Right lung (tissue), 5 donors: ENCODE results near the gene RFTN1. TPM values are rescaled to one million over a fixed set of nuclear protein-coding genes. Genes with fewer than 3 reads are reported as not detected.

ENCODE experiments used
- DNase-seq, 2 donors: peaks; one replicate each; pipeline ENCODE4 v3.0.0-alpha.2; 2013
- polyA plus RNA-seq, 5 donors: library from polyadenylated mRNA; unstranded; fragments of 120-200 nt; gene quantifications; one replicate each; pipeline versions ENCODE4 v1.2.1 to v1.2.3, GENCODE V29; 2013; ENCODE audit warnings: inconsistent platforms in 1 of 5, low replicate concordance in 1 of 5; ENCODE audit not compliant: insufficient read length in 5 of 5, insufficient read depth in 1 of 5

RFTN1 gene
- polyA plus RNA-seq, 5 donors: 57.8 to 77.2 (median 65.3) TPM

GRCh38 chr3:16363636-16364035, 149.9 kb downstream of the RFTN1 start:
- DNase-seq: no peak

- no peak for DNase-seq
Measured at GRCh38 chr3:16362770-16363169, 150.7 kb downstream of the RFTN1 start.

GRCh38 chr3:16361087-16361486, 152.4 kb downstream of the RFTN1 start:
- no peak for DNase-seq

- no peak for DNase-seq
Measured at GRCh38 chr3:16359331-16359730, 154.2 kb downstream of the RFTN1 start.

GRCh38 chr3:16358336-16358735, 155.2 kb downstream of the RFTN1 start:
- no peak for DNase-seq

GRCh38 chr3:16357186-16358121, 156.0 kb downstream of the RFTN1 start:
- DNase-seq: no peak

- no peak for DNase-seq
Measured at GRCh38 chr3:16355828-16356227, 157.7 kb downstream of the RFTN1 start.

GRCh38 chr3:16354291-16354690, 159.2 kb downstream of the RFTN1 start:
- no peak for DNase-seq

GRCh38 chr3:16352428-16352827, 161.1 kb downstream of the RFTN1 start:
- DNase-seq: no peak

- DNase-seq: no peak
Measured at GRCh38 chr3:16350597-16351318, 162.7 kb downstream of the RFTN1 start.

GRCh38 chr3:16349986-16350596, 163.4 kb downstream of the RFTN1 start:
- no peak for DNase-seq

- DNase-seq: no peak
Measured at GRCh38 chr3:16347548-16347947, 166.0 kb downstream of the RFTN1 start.

GRCh38 chr3:16346413-16347081, 167.0 kb downstream of the RFTN1 start:
- DNase-seq: no peak

- no peak for DNase-seq
Measured at GRCh38 chr3:16343101-16343500, 170.4 kb downstream of the RFTN1 start.

- no peak for DNase-seq
Measured at GRCh38 chr3:16338999-16339398, 174.5 kb downstream of the RFTN1 start.

- DNase-seq: no peak
Measured at GRCh38 chr3:16337856-16338540, 175.5 kb downstream of the RFTN1 start.

- no peak for DNase-seq
Measured at GRCh38 chr3:16336825-16337224, 176.7 kb downstream of the RFTN1 start.

GRCh38 chr3:16335772-16336645, 177.5 kb downstream of the RFTN1 start:
- peak; percentile 61 to 66 for DNase-seq

GRCh38 chr3:16335333-16335732, 178.2 kb downstream of the RFTN1 start:
- no peak for DNase-seq

- DNase-seq: no peak
Measured at GRCh38 chr3:16334909-16335308, 178.6 kb downstream of the RFTN1 start.
